SH-SY5Y (cell line): ENCODE measurements around the gene TBC1D22A.

ENCODE experiments used
- GATA2 ChIP-seq: IDR thresholded peaks from 2 replicates; pipeline ENCODE4 v1.6.1; 2011; ENCODE audit warnings: mild to moderate bottlenecking, low read depth, low read length
- GATA3 ChIP-seq: IDR thresholded peaks from 2 replicates; pipeline ENCODE4 v1.6.1; 2011; ENCODE audit warnings: low read depth, mild to moderate bottlenecking, low read length, moderate library complexity

GRCh38 chr22:47100019-47100418 lies 337.6 kb downstream of the TBC1D22A start:
- TF ChIP-seq GATA2 (no peak), GATA3 (no peak)
